HepG2 (cell line): ENCODE measurements around the gene ADGRG6. TPM values are rescaled to one million over a fixed set of nuclear protein-coding genes. Genes with fewer than 3 reads are reported as not detected.

Experiments used
- ATAC-seq: fragments of 200-7000 bp; cut with Tn5 transposase; 3 replicates; pipeline ENCODE4 v1.9.1; 2020; ENCODE audit warnings: mild to moderate bottlenecking, moderate library complexity
- BruUV-seq: library from RNA; stranded (reverse); fragments of 400-500 nt; replicated peaks from 2 replicates; lab custom pipeline; 2021; lab: Mats Ljungman, UMichigan
- CTCF ChIA-PET: fragments of 300-600 bp; formaldehyde crosslinking; extraction: SDS; loops from one replicate; lab custom pipeline; 2021; ENCODE audit warnings: low total read pairs, inconsistent platforms, low intra/inter-chr PET ratio; lab: Yijun Ruan, JAX
- POLR2A ChIA-PET: fragments of 350-600 bp; sonication (Branson Sonifier 250); formaldehyde crosslinking; loops from one replicate; lab custom pipeline; 2020; ENCODE audit warnings: antibody characterized with exemption, inconsistent platforms; lab: Yijun Ruan, JAX
- DNase-seq: peaks from one replicate; pipeline ENCODE4 v3.0.0-alpha.2; 2015; ENCODE audit warnings: low spot score
- FAIRE-seq: peaks from 3 replicates; lab custom pipeline; 2011; peaks lifted over from hg19 to GRCh38; lab: Jason Lieb, UNC
- H2AFZ ChIP-seq: one replicate; pipeline ENCODE4 v1.6.1; 2011; ENCODE audit warnings: low read length, inconsistent platforms
- H3K27ac ChIP-seq: fragments of 300-600 bp; 3 replicates; pipeline ENCODE4 v1.8.0; 2011; ENCODE audit warnings: mixed run types, mild to moderate bottlenecking, mixed read lengths, low read length, inconsistent platforms; ENCODE audit not compliant: insufficient read depth; ENCODE audit errors: extremely low read length
- H3K27me3 ChIP-seq, 2 experiments: fragments of 200-600 bp in 1 of 2; 2 replicates in 1 of 2; 3 replicates in 1 of 2; pipeline versions ENCODE4 v1.6.0 to v1.8.0; 2011; ENCODE audit warnings: low read length in 2 of 2, mild to moderate bottlenecking in 2 of 2, moderate library complexity in 2 of 2, inconsistent platforms in 1 of 2; ENCODE audit not compliant: insufficient read depth in 2 of 2, control insufficient read depth in 1 of 2
- H3K36me3 ChIP-seq, 2 experiments: fragments of 200-600 bp in 1 of 2; replicated peaks in 1 of 2; 2 replicates in 1 of 2; 3 replicates in 1 of 2; pipeline versions ENCODE4 v1.5.1 to v1.8.0; 2011; ENCODE audit warnings: low read length in 2 of 2, inconsistent platforms in 1 of 2; ENCODE audit not compliant: insufficient read depth in 2 of 2, control insufficient read depth in 1 of 2
- H3K4me1 ChIP-seq: 2 replicates; pipeline ENCODE4 v1.5.1; 2012; ENCODE audit warnings: low read length, inconsistent platforms; ENCODE audit not compliant: insufficient read depth
- H3K4me2 ChIP-seq: 2 replicates; pipeline ENCODE4 v1.6.0; 2011; ENCODE audit warnings: low read depth, low read length, inconsistent platforms
- H3K4me3 ChIP-seq, 3 experiments: fragments of 200-600 bp in 1 of 3; sonication (generic), shearing (Covaris generic) in 1 of 3; replicated peaks in 1 of 3; 2 replicates each; pipeline ENCODE4 v1.5.1; 2011 to 2016; ENCODE audit warnings: low read length in 3 of 3, inconsistent platforms in 2 of 3, low read depth in 2 of 3, mild to moderate bottlenecking in 2 of 3, control low read depth in 1 of 3, mixed read lengths in 1 of 3; ENCODE audit not compliant: insufficient read depth in 1 of 3
- H3K79me2 ChIP-seq: one replicate; pipeline ENCODE4 v1.6.1; 2011; ENCODE audit warnings: low read length, inconsistent platforms; ENCODE audit not compliant: insufficient read depth
- H3K9ac ChIP-seq: 2 replicates; pipeline ENCODE4 v1.6.0; 2011; ENCODE audit warnings: mild to moderate bottlenecking, low read depth, low read length, inconsistent platforms; ENCODE audit not compliant: insufficient read depth
- H3K9me3 ChIP-seq: 2 replicates; pipeline ENCODE4 v1.5.1; 2012; ENCODE audit warnings: mild to moderate bottlenecking, low read length
- H4K20me1 ChIP-seq: 2 replicates; pipeline ENCODE4 v1.6.0; 2011; ENCODE audit warnings: inconsistent platforms, mild to moderate bottlenecking, low read length, moderate library complexity; ENCODE audit not compliant: insufficient read depth
- CREB1 ChIP-seq, 2 experiments: fragments of 450-650 bp in 1 of 2; IDR thresholded peaks; 2 replicates each; pipeline ENCODE4 v1.6.1; 2016 to 2017; ENCODE audit warnings: control low read depth in 1 of 2, mild to moderate bottlenecking in 1 of 2, missing compliant biosample characterization in 1 of 2, missing genetic modification characterization in 1 of 2
- DR1 ChIP-seq: sonication (generic); formaldehyde crosslinking; IDR thresholded peaks from 2 replicates; pipeline ENCODE4 v1.8.0; 2021; ENCODE audit warnings: mild to moderate bottlenecking, missing genetic modification reagents, inconsistent platforms
- FOSL2 ChIP-seq: sonication (generic); formaldehyde crosslinking; IDR thresholded peaks from 2 replicates; pipeline ENCODE4 v1.4.0; 2020; ENCODE audit warnings: missing genetic modification reagents
- HCFC1 ChIP-seq: fragments of 150-350 bp; IDR thresholded peaks from 2 replicates; pipeline ENCODE4 v1.6.1; 2014; ENCODE audit warnings: low read depth, low read length
- HDAC2 ChIP-seq: sonication (generic); formaldehyde crosslinking; IDR thresholded peaks from 2 replicates; pipeline ENCODE4 v1.4.0; 2020; ENCODE audit warnings: missing genetic modification reagents
- HOXA5 ChIP-seq: sonication (generic); formaldehyde crosslinking; IDR thresholded peaks from 2 replicates; pipeline ENCODE4 v1.4.0; 2020; ENCODE audit warnings: missing genetic modification reagents
- KLF11 ChIP-seq: IDR thresholded peaks from 2 replicates; pipeline ENCODE4 v1.6.1; 2016; ENCODE audit warnings: missing compliant biosample characterization
- NAIF1 ChIP-seq: sonication (generic); formaldehyde crosslinking; IDR thresholded peaks from 2 replicates; pipeline ENCODE4 v1.5.0; 2020; ENCODE audit warnings: mild to moderate bottlenecking, missing genetic modification reagents, borderline replicate concordance
- RBM22 ChIP-seq: fragments of 200-400 bp; formaldehyde crosslinking; optimal IDR thresholded peaks from 2 replicates; pipeline ENCODE3; 2017; ENCODE audit warnings: mild to moderate bottlenecking, low read length, moderate library complexity
- SMYD3 ChIP-seq: sonication (generic); formaldehyde crosslinking; IDR thresholded peaks from 2 replicates; pipeline ENCODE4 v1.8.1; 2023; ENCODE audit warnings: mild to moderate bottlenecking, missing genetic modification reagents
- TBX3 ChIP-seq: fragments of 450-650 bp; IDR thresholded peaks from 2 replicates; pipeline ENCODE4 v1.6.1; 2017; ENCODE audit warnings: antibody characterized with exemption, mild to moderate bottlenecking, inconsistent platforms, borderline replicate concordance
- ZMYM4 ChIP-seq: sonication (generic); formaldehyde crosslinking; IDR thresholded peaks from 2 replicates; pipeline ENCODE4 v1.8.1; 2023; ENCODE audit warnings: mild to moderate bottlenecking, missing genetic modification reagents
- ZNF12 ChIP-seq: sonication (generic); formaldehyde crosslinking; IDR thresholded peaks from 2 replicates; pipeline ENCODE4 v1.5.0; 2020; ENCODE audit warnings: missing genetic modification reagents
- ZNF720 ChIP-seq: sonication (generic); formaldehyde crosslinking; IDR thresholded peaks from 2 replicates; pipeline ENCODE4 v1.4.0; 2020; ENCODE audit warnings: missing genetic modification reagents
- ZNF792 ChIP-seq: IDR thresholded peaks from 2 replicates; pipeline ENCODE4 v1.6.1; 2016
- WGBS: methylation state at CpG from one replicate; pipeline ENCODE4 v1.1.6; 2017; ENCODE audit warnings: low lambda C conversion rate; 5-methylcytosine and 5-hydroxymethylcytosine counted together
- in situ Hi-C: cut with HindIII; loops from 2 replicates; pipeline ENCODE4 v1.10.0; 2017; ENCODE audit warnings: low pct_unique_long_range_greater_than_20kb; ENCODE audit not compliant: extremely low pct_ligation_motif_present
- intact Hi-C: fragments of 100-400 bp; cut with micrococcal nuclease; formaldehyde crosslinking; loops from one replicate; pipeline ENCODE4 v1.10.0; 2022; ENCODE audit not compliant: unreplicated experiment
- polyA plus RNA-seq, 8 experiments: library from polyadenylated mRNA; depleted of rRNA in 3 of 8; stranded (reverse) in 7 of 8; unstranded in 1 of 8; fragments of >200 nt; fragmentation: Illumina TruSeq in 4 of 8; extraction: Trizol in 4 of 8; gene quantifications; 2 replicates each; pipeline versions ENCODE4 v1.2.1 to v1.2.3, GENCODE V29; 2011 to 2016; ENCODE audit warnings: low read depth in 4 of 8, missing spikeins in 1 of 8, mixed read lengths in 1 of 8; ENCODE audit not compliant: insufficient read depth in 1 of 8
- total RNA-seq, 5 experiments: library from RNA; depleted of rRNA; stranded (reverse); fragments of >200 nt; fragmentation: Illumina TruSeq; extraction: Trizol; gene quantifications; 2 replicates each; pipeline ENCODE4 v1.2.3, GENCODE V29; 2016; ENCODE audit warnings: low read depth in 1 of 5
- TF ChIP-seq, protein P1 (sequence below): sonication (generic); formaldehyde crosslinking; IDR thresholded peaks from 2 replicates; pipeline ENCODE4 v1.8.0; 2022; ENCODE audit warnings: mild to moderate bottlenecking, missing genetic modification reagents
- TF ChIP-seq, protein P2 (sequence below): sonication (generic); formaldehyde crosslinking; IDR thresholded peaks from 2 replicates; pipeline ENCODE4 v1.5.1; 2020; ENCODE audit warnings: mild to moderate bottlenecking, missing genetic modification reagents, borderline replicate concordance

The ADGRG6 gene
- total and polyA plus RNA-seq, 2 of the 13 experiments (the other 11 are each of a cell fraction or from before 2014, with no cell fraction given), result 129 to 249 TPM

DNA sequence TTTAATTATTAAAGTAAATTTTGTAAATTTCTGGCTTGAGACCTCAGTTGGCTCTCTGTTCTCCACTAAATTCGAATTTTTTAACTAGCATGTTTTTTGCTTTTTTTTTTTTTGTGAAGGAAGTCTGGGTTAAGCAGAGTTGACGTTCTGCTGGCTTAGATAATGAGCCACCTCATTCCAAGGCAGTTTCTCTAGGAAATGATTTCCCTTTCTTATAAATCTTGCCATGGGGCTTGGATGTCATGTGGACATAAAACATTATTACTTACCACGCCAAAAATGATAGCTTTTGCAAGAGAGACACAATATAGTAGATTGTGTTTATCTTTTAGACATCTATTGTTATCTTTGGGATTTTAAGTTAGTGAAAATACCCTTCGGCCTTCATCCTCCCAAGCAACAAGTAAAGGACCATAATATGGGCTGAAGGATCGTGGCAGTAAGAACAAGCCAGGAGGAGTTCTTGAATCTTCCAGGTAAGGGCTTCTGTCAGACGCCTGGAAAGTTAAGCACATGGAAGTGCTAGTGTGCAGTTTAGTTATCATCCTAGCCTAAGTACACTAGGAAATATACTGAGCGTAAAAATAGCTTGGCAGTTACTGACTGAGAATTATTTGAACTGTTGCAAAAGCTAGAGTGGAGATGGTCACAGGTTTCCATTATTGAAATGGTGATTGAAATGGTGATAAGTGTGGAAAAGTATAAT, 30.7 kb downstream of the ADGRG6 start:
- peaks cover 2 to 7% of the 10 kb centered on the region in 2 experiments; a peak in 3 of 5 replicates for H3K36me3 ChIP-seq
- H3K9ac ChIP-seq, result no peak overlapping the region
- peaks cover 100% of the 10 kb centered on the region for H3K4me1 ChIP-seq
- TF ChIP-seq RBM22 (peak; percentile 94), ZMYM4 (CRISPR knock-in tag) (peak; percentile 22; the same call in 1 of the 2 replicates), HDAC2 (CRISPR knock-in tag) (0 out of 2 replicates have a peak, but pooled peaks have one; percentile 22)
- TF ChIP-seq, protein P1, sequence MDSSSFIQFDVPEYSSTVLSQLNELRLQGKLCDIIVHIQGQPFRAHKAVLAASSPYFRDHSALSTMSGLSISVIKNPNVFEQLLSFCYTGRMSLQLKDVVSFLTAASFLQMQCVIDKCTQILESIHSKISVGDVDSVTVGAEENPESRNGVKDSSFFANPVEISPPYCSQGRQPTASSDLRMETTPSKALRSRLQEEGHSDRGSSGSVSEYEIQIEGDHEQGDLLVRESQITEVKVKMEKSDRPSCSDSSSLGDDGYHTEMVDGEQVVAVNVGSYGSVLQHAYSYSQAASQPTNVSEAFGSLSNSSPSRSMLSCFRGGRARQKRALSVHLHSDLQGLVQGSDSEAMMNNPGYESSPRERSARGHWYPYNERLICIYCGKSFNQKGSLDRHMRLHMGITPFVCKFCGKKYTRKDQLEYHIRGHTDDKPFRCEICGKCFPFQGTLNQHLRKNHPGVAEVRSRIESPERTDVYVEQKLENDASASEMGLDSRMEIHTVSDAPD (CRISPR knock-in tag), result no peak
- H3K27ac ChIP-seq, result peak overlapping the region; percentile 80
- no peak overlapping the region for H3K4me3 ChIP-seq
- no peak for ATAC-seq
- no peak overlapping the region for H2AFZ ChIP-seq
- peaks cover 94% of the 10 kb centered on the region for H3K79me2 ChIP-seq
- no peak for FAIRE-seq
- CTCF ChIA-PET, result no interaction called here
- H3K4me2 ChIP-seq, result 0 out of 2 replicates have a peak overlapping the region, but pooled peaks have one; percentile 1
- H3K27me3 ChIP-seq, result no peaks in the 10 kb centered on the region
- no TSS peak for BruUV-seq
- DNase-seq, result no peak
- in situ Hi-C loops (no loop called here), intact Hi-C loops (no loop called here)
- POLR2A ChIA-PET, result no interaction called here
- H3K9me3 ChIP-seq, result no peaks in the 10 kb centered on the region
- WGBS, result 94% methylated on average over 7 of the region's 7 CpGs
- peaks cover 4% of the 10 kb centered on the region; the same call in 1 of the 2 replicates for H4K20me1 ChIP-seq

DNA sequence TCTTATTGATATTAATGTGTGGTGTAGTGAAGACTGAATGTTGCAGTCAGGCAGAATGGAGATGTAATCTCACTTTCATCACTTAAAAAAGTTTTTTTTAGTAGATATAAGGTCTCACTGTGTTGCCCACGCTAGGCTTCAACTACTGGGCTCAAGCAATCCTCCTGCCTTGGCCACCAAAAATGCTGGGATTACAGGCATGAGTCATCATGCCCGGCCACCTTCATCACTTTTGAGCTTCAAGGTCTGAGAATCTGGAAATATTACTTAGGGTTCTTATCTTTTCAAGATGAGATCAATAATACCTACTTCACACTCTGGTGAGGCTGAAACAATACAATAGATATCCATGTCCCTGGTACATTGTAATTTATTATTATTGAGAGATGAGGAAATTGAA, 31.6 kb downstream of the ADGRG6 start:
- H3K4me1 ChIP-seq, result peaks cover 91% of the 10 kb centered on the region
- no peak overlapping the region for H3K4me3 ChIP-seq
- DNase-seq (no peak), ATAC-seq (no peak), FAIRE-seq (no peak)
- no peak overlapping the region for H3K9ac ChIP-seq
- H2AFZ ChIP-seq, result no peak overlapping the region
- CTCF ChIA-PET, result no interaction called here
- intact Hi-C loops, result no loop called here
- H3K27ac ChIP-seq, result no peak overlapping the region
- H3K9me3 ChIP-seq, result no peaks in the 10 kb centered on the region
- H3K36me3 ChIP-seq, result peaks cover 2 to 3% of the 10 kb centered on the region in 2 experiments; a peak in 2 of 5 replicates
- H3K4me2 ChIP-seq, result no peak overlapping the region
- POLR2A ChIA-PET, result interaction anchor here (0.6 to 1.6 kb wide), 2 partner anchors 33 to 40 kb away, joined by 3 to 4 read pairs; no protein-coding TSS in a partner anchor
- in situ Hi-C loops, result no loop called here
- BruUV-seq, result no TSS peak
- TF ChIP-seq HOXA5 (no peak), TBX3 (no peak), NAIF1 (CRISPR knock-in tag) (0 out of 2 replicates have a peak, but pooled peaks have one; percentile 28), SMYD3 (CRISPR knock-in tag) (no peak), HCFC1 (no peak), KLF11 (CRISPR knock-in tag) (no peak), ZNF12 (CRISPR knock-in tag) (0 out of 2 replicates have a peak, but pooled peaks have one; percentile 9), ZNF792 (CRISPR knock-in tag) (no peak), DR1 (no peak), ZNF720 (no peak), CREB1 (IDR thresholded peaks at IDR 0.05) (no peak), CREB1 (CRISPR knock-in tag; IDR thresholded peaks at IDR 0.05) (no peak), FOSL2 (CRISPR knock-in tag) (peak; percentile 87)
- TF ChIP-seq, protein P2, sequence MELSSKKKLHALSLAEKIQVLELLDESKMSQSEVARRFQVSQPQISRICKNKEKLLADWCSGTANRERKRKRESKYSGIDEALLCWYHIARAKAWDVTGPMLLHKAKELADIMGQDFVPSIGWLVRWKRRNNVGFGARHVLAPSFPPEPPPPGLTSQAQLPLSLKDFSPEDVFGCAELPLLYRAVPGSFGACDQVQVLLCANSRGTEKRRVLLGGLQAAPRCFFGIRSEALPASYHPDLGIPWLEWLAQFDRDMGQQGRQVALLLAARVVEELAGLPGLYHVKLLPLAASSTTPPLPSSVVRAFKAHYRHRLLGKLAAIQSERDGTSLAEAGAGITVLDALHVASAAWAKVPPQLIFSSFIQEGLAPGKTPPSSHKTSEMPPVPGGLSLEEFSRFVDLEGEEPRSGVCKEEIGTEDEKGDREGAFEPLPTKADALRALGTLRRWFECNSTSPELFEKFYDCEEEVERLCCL (CRISPR knock-in tag), result no peak
- H4K20me1 ChIP-seq, result peaks cover 4% of the 10 kb centered on the region; the same call in 1 of the 2 replicates
- WGBS, result 95% methylated on average over 2 of the region's 2 CpGs
- peaks cover 91% of the 10 kb centered on the region for H3K79me2 ChIP-seq
- H3K27me3 ChIP-seq, result no peaks in the 10 kb centered on the region
